NB4 (cell line): ENCODE data around the gene LEPR.

ENCODE experiments used
- CTCF ChIP-seq: IDR thresholded peaks from one replicate; pipeline ENCODE4 v1.5.1; 2012; ENCODE audit warnings: low read depth, low read length
- MYC ChIP-seq: IDR thresholded peaks from 2 replicates; pipeline ENCODE4 v1.6.1; 2011; ENCODE audit warnings: low read depth, low read length

GRCh38 chr1:65418522-65419185 is 1.8 kb upstream of the LEPR start:
- TF ChIP-seq MYC (no peak), CTCF (no peak)
